Sciatic nerve (tissue), 2 donors: ENCODE results near the gene METRN. TPM values are rescaled to one million over a fixed set of nuclear protein-coding genes. Genes with fewer than 3 reads are reported as not detected.

Experiments used
- ATAC-seq: fragments of 200-7000 bp; cut with Tn5 transposase; one replicate; pipeline ENCODE4 v1.9.1; 2020; ENCODE audit warnings: mild to moderate bottlenecking, moderate library complexity
- DNase-seq: peaks from one replicate; pipeline ENCODE4 v3.0.0-alpha.2; 2020; ENCODE audit warnings: low spot score
- intact Hi-C: fragments of 100-400 bp; cut with DNase I; formaldehyde crosslinking; loops from one replicate; pipeline ENCODE4 v1.14.2; 2022
- total RNA-seq: library from RNA; stranded (reverse); fragmentation: NEBNext Ultra II Directional; extraction: Animal tissue kit (Norgen Biotek cat#: 25700); gene quantifications from one replicate; pipeline ENCODE4 v1.2.1, GENCODE V29; 2021
- donor health status: DM: no; HTN: no; CAD: no.
- donor health status: DM: no; HTN: no; CAD: no.

The METRN gene
- total RNA-seq, 1 donor from 2014 or later: 120 TPM

DNA sequence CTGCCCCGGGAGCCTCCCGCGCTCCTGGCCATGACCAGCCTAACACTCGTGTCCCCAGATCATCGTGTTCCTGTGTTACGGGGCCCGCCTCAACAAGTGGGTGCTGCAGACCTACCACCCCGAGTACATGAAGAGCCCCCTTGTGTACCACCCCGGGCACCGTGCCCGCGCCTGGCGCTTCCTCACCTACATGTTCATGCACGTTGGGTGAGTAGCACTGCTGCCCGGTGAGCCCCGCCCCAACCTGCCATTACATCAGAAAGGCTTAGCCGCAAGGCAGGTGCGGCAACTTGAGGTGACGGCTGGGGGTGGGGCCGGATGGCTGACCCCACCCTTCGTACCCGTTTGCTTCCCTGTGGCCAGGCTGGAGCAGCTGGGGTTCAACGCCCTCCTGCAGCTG is 38.0 kb upstream of the METRN start:
- no peak for DNase-seq
- ATAC-seq: no peak
- intact Hi-C loops: no loop called here

DNA sequence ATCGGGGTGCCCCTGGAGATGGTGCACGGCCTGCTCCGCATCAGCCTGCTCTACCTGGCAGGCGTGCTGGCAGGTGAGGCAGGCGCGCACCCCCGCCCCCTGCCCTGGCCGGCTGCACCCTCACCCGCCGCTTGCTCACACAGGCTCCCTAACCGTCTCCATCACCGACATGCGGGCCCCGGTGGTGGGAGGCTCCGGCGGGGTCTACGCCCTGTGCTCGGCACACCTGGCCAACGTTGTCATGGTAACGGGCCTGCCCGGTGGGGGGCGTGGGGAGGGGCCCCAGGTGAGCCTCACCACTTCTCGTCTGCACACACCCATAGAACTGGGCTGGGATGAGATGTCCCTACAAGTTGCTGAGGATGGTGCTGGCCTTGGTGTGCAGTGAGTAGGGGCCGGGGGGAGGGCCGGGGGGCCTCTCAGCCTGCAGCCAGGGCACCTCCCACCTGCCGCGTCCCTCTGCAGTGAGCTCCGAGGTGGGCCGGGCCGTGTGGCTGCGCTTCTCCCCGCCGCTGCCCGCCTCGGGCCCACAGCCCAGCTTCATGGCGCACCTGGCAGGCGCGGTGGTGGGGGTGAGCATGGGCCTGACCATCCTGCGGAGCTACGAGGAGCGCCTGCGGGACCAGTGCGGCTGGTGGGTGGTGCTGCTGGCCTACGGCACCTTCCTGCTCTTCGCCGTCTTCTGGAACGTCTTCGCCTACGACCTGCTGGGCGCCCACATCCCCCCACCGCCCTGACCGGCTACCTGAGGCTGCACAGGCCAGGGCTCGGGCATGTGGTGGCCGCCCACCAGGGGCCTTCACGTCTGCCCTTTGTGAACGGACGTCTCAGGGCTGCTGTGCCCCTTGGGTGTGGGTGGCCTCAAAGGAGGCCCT is 37.4 kb upstream of the METRN start:
- no peak for DNase-seq
- intact Hi-C loops: no loop called here
- no peak for ATAC-seq

- no peak for DNase-seq
- peak; percentile 0 for ATAC-seq
- intact Hi-C loops: no loop called here
These were observed 36.6 kb upstream of the METRN start for GRCh38 chr16:678209-678857.

DNA sequence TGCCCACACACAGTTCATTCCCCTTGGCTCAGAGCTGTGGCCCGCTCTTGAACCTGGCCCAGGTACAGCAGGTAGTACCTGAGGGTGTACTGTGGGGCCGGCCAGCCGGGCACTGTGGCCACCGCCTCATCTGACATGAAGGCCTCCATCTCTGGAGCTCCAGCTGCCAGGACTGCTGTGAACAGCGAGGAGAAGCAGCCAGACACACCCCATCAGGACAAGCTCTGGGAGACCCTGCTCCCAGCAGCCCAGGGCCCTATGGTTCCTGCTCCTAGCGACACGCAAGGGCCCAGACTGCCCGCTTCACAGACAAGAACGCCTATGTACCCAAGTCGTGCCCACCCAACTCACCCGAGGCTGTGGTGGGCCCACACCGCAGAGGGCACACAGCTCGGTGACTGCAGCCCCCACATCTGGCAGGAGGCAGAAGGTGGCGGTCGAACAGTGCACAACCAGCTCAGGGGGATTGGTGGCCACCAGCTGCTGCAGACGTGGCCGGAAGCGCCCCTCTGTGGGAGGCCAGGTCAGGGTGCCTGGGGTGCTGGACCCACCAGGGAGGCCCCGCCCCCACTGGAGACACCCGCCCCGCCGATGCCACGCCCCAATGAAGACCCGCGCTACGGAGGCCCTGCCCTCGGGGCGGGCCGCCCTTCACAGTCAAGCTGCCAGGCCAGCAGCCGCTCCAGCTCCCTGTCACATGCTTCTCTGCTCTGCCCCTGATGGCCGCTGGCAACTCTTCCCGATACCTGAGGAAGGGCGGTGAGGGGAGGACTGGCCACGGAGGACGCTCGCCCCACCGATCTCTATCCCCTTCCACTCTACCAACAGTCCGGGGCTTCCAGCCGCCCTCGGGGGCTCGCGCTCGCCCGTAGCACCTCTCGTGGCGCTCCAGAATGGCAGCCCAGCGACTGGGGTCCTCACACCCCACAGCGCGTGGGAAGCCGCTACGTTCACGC is 35.8 kb upstream of the METRN start:
- DNase-seq (peak; percentile 88), ATAC-seq (peak; percentile 56)
- intact Hi-C loops: no loop called here

DNA sequence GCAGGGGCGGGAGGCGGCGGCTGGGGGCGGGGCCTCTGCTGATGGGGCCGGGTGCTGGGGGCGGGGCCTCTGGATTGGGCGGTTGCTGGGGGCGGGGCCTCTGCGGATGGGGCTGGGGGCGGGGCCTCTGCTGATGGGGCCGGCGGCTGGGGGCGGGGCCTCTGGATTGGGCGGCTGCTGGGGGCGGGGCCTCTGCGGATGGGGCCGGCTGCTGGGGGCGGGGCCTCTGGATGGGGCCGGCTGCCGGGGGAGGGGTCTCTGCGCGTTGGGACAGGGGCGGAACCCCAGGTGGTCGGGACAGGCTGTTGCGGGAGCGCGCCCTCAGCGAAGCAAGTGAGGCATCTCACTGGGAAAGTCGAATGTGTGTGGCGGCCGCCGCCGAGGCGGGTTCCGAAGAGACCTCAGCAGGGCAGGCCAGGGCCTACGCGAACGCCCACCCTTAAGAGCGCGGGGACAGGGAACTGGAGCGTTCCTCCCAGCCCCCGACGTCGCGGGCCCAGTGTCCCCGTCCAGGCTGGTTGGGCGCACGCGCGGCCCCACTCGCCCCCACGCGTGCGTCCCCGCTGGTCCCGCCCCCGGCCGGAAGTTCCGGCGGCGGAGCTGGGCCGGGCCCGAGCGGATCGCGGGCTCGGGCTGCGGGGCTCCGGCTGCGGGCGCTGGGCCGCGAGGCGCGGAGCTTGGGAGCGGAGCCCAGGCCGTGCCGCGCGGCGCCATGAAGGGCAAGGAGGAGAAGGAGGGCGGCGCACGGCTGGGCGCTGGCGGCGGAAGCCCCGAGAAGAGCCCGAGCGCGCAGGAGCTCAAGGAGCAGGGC is 34.9 kb upstream of the METRN start, which contains the start of gene STUB1:
TSS of gene STUB1 (plus strand) at position 597 of the 811 bp plus-strand sequence. CDS start at position 713, 116 bp downstream.
- intact Hi-C loops: no loop called here

GRCh38 chr16:680625-680945 is 34.3 kb upstream of the METRN start:
- intact Hi-C loops: no loop called here
- DNase-seq (no peak), ATAC-seq (no peak)

More for the DNA sequence above, 34.9 kb upstream of the METRN start, which contains the start of gene STUB1:
- DNase-seq: peak; percentile 95
- ATAC-seq: peak; percentile 74

DNA sequence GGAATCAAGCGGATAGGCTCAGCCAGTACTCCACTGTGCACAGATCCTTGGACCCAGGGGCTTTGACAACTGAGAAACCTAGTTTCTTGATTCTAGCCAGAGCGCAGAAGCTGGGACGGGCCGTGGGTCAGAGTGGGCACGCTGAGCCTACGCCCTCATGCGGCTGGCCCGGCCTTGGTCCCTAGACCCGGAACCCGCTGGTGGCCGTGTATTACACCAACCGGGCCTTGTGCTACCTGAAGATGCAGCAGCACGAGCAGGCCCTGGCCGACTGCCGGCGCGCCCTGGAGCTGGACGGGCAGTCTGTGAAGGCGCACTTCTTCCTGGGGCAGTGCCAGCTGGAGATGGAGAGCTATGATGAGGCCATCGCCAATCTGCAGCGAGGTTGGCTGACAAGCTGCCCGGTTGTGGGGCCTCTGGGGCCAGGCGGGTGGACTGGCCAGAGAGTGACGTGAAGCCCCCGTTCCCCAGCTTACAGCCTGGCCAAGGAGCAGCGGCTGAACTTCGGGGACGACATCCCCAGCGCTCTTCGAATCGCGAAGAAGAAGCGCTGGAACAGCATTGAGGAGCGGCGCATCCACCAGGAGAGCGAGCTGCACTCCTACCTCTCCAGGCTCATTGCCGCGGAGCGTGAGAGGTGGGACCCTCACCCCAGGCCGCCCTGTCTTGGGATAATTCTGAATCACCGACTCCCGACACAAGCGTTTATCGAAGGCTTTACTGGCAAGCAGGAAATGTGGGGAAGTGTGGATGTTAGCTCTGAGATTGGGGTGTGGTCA is 33.8 kb upstream of the METRN start:
- DNase-seq (no peak), ATAC-seq (no peak)
- intact Hi-C loops: no loop called here

DNA sequence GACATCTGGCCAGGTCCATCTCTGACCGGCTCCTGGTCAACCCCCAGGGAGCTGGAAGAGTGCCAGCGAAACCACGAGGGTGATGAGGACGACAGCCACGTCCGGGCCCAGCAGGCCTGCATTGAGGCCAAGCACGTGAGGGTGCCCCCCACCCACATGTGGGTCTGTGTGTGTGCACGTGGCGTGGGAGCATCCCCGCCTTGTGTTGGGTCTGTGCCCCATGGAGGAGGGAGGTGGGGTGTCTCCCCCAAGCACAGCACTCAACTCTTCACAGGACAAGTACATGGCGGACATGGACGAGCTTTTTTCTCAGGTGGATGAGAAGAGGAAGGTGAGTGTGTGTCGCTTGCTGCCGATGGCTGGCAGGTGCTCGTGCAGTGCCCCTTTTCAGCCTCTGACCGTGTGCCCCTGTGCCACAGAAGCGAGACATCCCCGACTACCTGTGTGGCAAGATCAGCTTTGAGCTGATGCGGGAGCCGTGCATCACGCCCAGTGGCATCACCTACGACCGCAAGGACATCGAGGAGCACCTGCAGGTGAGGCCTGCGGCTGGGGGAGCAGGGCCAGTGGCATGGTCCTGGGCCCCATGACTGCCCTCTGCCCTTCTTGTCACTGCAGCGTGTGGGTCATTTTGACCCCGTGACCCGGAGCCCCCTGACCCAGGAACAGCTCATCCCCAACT is 33.0 kb upstream of the METRN start:
- no peak for ATAC-seq
- intact Hi-C loops: no loop called here
- DNase-seq: no peak

DNA sequence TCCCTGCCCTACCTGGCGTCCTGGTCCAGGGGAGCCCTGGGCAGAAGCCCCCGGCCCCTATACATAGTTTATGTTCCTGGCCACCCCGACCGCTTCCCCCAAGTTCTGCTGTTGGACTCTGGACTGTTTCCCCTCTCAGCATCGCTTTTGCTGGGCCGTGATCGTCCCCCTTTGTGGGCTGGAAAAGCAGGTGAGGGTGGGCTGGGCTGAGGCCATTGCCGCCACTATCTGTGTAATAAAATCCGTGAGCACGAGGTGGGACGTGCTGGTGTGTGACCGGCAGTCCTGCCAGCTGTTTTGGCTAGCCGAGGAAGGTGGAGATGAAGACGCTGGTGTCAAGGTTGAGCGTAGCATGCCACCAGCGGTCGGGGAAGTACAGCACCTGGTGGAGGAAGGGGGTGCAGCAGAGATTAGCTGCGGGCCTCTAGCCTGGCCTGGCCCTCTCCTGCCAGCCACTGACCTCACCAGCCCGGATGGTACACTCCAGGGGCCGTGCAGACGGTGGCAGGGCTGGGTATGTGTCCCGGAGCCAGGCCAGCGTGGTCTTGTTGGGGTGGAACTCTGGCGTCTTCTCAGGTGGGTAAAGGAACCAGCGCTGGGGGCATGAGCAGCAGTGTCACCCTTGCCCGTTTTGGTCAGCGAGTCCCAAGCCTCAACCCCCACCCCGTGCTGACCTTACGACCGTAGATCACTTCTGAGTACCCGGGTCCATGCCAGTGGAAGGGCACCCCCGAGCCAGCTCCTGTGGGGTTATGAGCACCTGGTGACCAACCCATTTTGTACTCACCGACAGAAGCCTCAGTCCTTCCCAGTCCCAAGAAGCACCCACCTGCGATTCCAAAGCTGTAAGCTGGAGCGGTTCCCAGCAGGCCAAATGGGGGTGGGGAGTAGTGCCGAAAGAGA is 32.2 kb upstream of the METRN start:
- ATAC-seq (no peak), DNase-seq (no peak)
- intact Hi-C loops: no loop called here

DNA sequence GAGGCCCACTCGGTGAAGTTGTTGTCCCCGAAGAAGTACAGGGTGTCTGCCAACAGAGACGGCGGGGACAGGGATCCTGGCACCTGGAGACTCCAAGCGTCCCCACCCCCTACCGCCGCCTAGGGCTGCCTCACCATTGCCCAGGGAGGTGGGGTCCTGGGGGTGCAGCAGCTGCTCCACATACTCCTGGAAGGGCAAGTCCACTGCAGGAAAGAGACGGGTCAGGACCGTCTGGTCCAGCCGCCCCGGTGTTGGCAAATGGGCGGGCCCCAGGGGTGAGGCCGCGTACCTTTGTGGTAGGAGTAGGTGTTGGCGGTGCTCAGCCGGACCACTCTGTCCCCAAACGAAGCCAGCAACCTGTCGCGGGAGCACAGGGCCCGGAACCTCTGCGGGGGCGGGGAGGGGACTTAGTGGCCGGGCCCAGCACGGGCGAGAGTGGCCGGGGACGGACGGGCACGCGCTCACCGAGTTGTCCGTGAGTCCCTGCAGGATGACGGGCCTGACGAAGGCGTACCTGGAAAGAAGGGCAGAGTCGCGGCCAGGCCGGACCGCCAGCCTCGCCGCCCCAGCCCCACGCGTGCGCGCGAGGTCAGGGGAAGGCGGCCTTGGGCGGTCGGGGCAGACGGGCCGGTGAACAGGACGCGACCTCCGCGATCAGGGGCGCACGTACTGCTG is 31.4 kb upstream of the METRN start:
- DNase-seq (no peak), ATAC-seq (no peak)
- intact Hi-C loops: no loop called here

GRCh38 chr16:684071-684794 is 30.7 kb upstream of the METRN start, which contains the start of gene JMJD8:
Gene JMJD8, minus strand, starts transcription at chr16:684334. Its CDS starts 15 bp downstream, at chr16:684319.
- peak; percentile 99 for DNase-seq
- peak; percentile 84 for ATAC-seq
- intact Hi-C loops: no loop called here

DNA sequence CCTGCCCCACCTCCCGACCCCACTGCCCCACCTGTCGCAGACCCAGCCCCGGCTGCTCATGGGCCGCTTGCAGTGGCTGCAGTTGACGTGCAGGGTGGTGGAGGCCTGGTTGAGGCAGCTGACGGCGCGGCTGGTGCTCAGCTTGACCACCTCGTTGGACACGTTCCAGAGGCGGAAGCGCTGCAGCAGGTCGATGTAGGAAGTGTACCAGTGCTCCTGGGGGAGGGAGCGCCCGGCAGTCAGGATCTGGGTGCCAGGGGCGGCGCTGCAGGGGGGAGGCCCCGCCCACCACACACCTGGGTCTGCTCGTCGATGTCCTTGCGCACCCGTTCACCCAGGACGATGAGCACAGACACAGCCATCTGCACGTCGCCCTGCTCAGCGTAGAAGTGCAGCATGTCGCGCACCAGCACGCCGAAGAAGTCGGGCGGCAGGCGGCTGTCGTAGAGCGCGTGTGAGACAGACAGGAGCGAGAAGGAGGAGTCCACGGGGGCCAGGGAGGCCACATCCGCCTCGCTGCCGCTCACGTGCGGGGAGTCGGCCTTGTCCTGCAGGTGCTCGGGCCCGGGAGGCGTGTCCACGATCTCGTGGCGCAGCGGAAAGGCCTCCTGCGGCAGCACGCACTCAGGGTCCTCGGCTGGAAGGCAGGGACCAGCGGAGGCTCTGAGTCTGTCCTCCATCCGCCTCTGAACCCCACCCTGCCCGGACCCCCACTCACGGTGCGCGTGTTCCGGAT is 29.8 kb upstream of the METRN start:
- intact Hi-C loops: no loop called here
- ATAC-seq (no peak), DNase-seq (no peak)

DNA sequence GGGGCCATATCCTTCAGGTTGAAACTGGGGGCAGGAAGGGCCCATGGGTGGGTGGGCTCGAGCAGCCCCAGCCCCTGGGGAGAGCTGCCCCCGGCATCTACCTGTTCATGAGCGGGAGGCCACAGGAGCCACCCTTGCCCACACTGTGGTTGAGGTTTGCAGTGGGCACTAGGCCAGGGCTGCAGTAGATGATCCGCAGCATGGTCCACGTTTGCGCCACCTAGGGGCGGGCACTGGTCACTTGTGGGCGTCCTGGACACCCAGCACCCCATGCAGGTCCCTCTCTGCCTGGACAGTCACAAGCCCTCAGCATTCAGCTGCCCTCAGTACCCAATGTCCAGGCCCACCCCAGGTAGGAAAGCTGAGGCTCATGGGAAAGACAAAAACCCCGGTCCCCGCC is 29.0 kb upstream of the METRN start:
- no peak for DNase-seq
- intact Hi-C loops: no loop called here
- no peak for ATAC-seq

DNA sequence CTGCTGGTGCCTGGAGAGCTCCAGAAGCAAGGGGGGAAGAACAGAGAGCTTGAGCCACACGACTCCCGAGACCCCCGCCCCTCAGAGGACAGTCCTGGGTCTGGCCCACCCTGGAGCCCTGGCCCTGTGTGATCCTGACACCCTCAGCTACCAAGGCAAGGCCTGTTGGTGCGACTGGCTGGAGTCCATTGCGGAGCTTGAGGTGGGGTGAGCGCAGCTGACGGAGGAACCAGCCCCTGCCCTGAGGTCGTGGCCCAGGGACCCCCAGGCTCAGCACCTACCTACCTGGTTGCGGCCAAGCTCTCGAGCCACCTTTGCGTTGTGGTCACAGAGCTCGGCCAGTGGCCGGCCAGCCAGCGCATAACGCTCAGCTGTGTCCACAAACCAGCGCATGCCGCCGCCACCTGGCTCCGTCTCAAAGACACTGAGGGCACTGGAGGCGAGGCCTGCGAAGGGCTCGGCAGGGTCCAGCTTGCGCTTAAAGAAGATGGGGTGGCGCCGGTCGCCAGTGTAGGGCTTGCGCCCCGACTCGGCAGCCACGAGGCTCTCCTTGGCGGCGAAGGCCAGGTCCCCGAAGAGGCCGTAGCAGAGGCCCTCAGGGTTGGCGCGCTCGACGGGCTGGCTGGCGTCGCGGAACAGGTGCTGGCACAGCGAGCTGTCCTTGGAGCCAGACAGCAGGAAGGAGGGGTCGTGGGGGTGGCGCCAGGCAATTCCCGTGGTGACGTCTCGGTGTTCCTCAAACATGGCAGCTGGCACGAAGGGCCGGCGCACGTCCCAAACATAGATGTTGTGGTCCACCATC is 28.3 kb upstream of the METRN start:
- intact Hi-C loops: no loop called here
- no peak for DNase-seq

More for the DNA sequence above, 28.3 kb upstream of the METRN start:
- ATAC-seq: no peak
